ENCODE data around the gene IGFBP2. TPM values are rescaled to one million over a fixed set of nuclear protein-coding genes. Genes with fewer than 3 reads are reported as not detected.

IGFBP2 gene
- total and polyA plus RNA-seq, 2 of the 8 experiments (the other 6 are each of a cell fraction or from before 2014, with no cell fraction given), result 326 to 782 TPM

DNA sequence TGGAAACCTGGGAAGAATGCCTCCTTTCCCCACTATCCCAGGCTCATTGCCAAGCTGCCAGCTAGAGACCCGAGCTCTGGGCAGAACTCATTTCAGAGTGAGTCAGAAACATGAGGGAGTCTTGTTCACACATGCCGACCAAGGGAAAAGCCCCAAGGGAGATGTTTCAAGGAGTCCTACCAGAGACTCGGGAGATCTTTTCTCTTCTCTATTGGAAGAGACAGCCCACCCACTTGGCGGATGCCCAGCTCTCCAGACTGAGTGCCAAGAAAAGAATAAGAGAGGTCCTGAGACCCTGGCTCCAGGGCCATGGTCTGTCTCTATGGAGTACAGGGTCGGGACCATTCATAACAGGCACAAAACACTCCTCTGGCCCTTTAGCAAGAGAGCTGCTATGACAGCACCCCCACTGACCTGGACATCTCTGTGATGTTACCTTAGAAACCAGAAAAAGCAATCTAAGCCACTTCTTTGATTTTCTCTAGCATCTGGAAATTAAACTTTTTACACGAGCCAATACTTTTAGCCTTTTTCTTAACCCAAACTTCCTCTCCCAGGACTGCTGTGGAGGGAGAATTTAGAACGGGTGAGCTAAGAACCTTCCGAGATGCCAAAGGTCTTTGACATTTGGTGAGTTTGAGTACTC, 80.6 kb downstream of the IGFBP2 start (continued):
- no peak for TF ChIP-seq TAF1 (IDR thresholded peaks at IDR 0.05; ENCODE audit: low read depth, low read length)
- TF ChIP-seq, protein P1, sequence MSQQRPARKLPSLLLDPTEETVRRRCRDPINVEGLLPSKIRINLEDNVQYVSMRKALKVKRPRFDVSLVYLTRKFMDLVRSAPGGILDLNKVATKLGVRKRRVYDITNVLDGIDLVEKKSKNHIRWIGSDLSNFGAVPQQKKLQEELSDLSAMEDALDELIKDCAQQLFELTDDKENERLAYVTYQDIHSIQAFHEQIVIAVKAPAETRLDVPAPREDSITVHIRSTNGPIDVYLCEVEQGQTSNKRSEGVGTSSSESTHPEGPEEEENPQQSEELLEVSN (IDR thresholded peaks at IDR 0.05), result no peak
- no peak for TF ChIP-seq CEBPB (IDR thresholded peaks at IDR 0.05; ENCODE audit: low read depth, low read length)
- TF ChIP-seq MAFK (IDR thresholded peaks at IDR 0.05; ENCODE audit: low read depth, low read length), result no peak
- TF ChIP-seq, protein P2, sequence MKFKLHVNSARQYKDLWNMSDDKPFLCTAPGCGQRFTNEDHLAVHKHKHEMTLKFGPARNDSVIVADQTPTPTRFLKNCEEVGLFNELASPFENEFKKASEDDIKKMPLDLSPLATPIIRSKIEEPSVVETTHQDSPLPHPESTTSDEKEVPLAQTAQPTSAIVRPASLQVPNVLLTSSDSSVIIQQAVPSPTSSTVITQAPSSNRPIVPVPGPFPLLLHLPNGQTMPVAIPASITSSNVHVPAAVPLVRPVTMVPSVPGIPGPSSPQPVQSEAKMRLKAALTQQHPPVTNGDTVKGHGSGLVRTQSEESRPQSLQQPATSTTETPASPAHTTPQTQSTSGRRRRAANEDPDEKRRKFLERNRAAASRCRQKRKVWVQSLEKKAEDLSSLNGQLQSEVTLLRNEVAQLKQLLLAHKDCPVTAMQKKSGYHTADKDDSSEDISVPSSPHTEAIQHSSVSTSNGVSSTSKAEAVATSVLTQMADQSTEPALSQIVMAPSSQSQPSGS (IDR thresholded peaks at IDR 0.05; ENCODE audit: low read length), result no peak
- no peak for TF ChIP-seq GTF2F1 (IDR thresholded peaks at IDR 0.05; ENCODE audit: borderline replicate concordance, low read depth, low read length)
- TF ChIP-seq SIN3A (conservative IDR thresholded peaks at IDR 0.05 in 1 of 2, IDR thresholded peaks at IDR 0.05 in 1 of 2; ENCODE audit: low read depth in 1 of 2, low read length in 2 of 2), result no peak

Other genes with a start within 250 kb of the IGFBP2 start
- gene SMARCAL1, start 220.9 kb upstream of the IGFBP2 start, total RNA-seq (2021; fragmentation: NEBNext Ultra II Directional; extraction: Animal tissue kit (Norgen Biotek cat#: 25700)), result 17.6 and 21.5 TPM in 2 replicates
- gene SMARCAL1, start 220.9 kb upstream of the IGFBP2 start, polyA plus RNA-seq (2011; rRNA removed), result 17.9 TPM in 2 replicates
- gene RPL37A, start 134.6 kb upstream of the IGFBP2 start, total RNA-seq (2021; fragmentation: NEBNext Ultra II Directional; extraction: Animal tissue kit (Norgen Biotek cat#: 25700)), result 3,180 and 3,341 TPM in 2 replicates
- 1,723 and 1,737 TPM in 2 replicates for gene RPL37A, start 134.6 kb upstream of the IGFBP2 start, polyA plus RNA-seq (2011; rRNA removed)
- 2.0 and 2.5 TPM in 2 replicates for gene IGFBP5, start 62.1 kb downstream of the IGFBP2 start, total RNA-seq (2021; fragmentation: NEBNext Ultra II Directional; extraction: Animal tissue kit (Norgen Biotek cat#: 25700))
- gene IGFBP5, start 62.1 kb downstream of the IGFBP2 start, polyA plus RNA-seq (2011; rRNA removed), result 2.2 and 4.4 TPM in 2 replicates
- gene TNP1, start 226.6 kb downstream of the IGFBP2 start, total RNA-seq (2021; fragmentation: NEBNext Ultra II Directional; extraction: Animal tissue kit (Norgen Biotek cat#: 25700)), result not detected in 2 replicates
- gene TNP1, start 226.6 kb downstream of the IGFBP2 start, polyA plus RNA-seq (2011; rRNA removed), result not detected in 2 replicates

Measured in H1 (cell line).